RKO (cell line): ENCODE data around the gene ZNF737.
A peak's percentile ranks its signal among the peaks of the same experiment; 100 is the strongest.
"Not testable (repeated sequence)": the region's sequence is repeated elsewhere in the genome, so short reads cannot be mapped to it uniquely, and the experiment has no call there.

Experiments used
- DNase-seq: peaks from one replicate; pipeline ENCODE4 v3.0.0-alpha.2; 2016; ENCODE audit warnings: low spot score

ZNF737 gene

GRCh38 chr19:20565321-20566018 lies at the start of gene ZNF737:
ZNF737 (minus strand) TSS chr19:20565781; CDS start chr19:20565640, 141 bp downstream.
- peak; percentile 96 for DNase-seq

GRCh38 chr19:20614971-20615370 lies 49.4 kb upstream of the ZNF737 start:
- not testable (repeated sequence) for DNase-seq

GRCh38 chr19:20612711-20613316 lies 47.2 kb upstream of the ZNF737 start:
- DNase-seq: no peak

- DNase-seq: no peak
Measured at GRCh38 chr19:20611866-20612265, 46.3 kb upstream of the ZNF737 start.

- DNase-seq: no peak
Measured at GRCh38 chr19:20607943-20608342, 42.4 kb upstream of the ZNF737 start.

- DNase-seq: peak; percentile 36
Measured at GRCh38 chr19:20558571-20558970, 7.0 kb downstream of the ZNF737 start.

GRCh38 chr19:20558011-20558410 lies 7.6 kb downstream of the ZNF737 start:
- DNase-seq: peak; percentile 47

- not testable (repeated sequence) for DNase-seq
Measured at GRCh38 chr19:20544667-20545333, 20.8 kb downstream of the ZNF737 start.

- not testable (repeated sequence) for DNase-seq
Measured at GRCh38 chr19:20530303-20530702, 35.3 kb downstream of the ZNF737 start.

GRCh38 chr19:20513189-20513904 lies 52.2 kb downstream of the ZNF737 start:
- DNase-seq: no peak

GRCh38 chr19:20503476-20503875 lies 62.1 kb downstream of the ZNF737 start:
- peak; percentile 69 for DNase-seq
